A204.1 (cell line): ENCODE results near the gene KRT6C.
"Not testable (repeated sequence)": the region's sequence is repeated elsewhere in the genome, so short reads cannot be mapped to it uniquely, and the experiment has no call there.

ENCODE experiments used
- FAIRE-seq: peaks from 2 replicates; lab custom pipeline; 2012; peaks lifted over from hg19 to GRCh38; lab: Jason Lieb, UNC

Gene KRT6C

GRCh38 chr12:52473768-52474167, at the start of gene KRT6C:
Gene KRT6C, minus strand, starts transcription at chr12:52473805. Its CDS starts 68 bp downstream, at chr12:52473737.
- no peak for FAIRE-seq

GRCh38 chr12:52522346-52523011, 48.9 kb upstream of the KRT6C start:
- FAIRE-seq, result no peak

- FAIRE-seq, result no peak
Observed at GRCh38 chr12:52521568-52522266, 48.1 kb upstream of the KRT6C start.

DNA sequence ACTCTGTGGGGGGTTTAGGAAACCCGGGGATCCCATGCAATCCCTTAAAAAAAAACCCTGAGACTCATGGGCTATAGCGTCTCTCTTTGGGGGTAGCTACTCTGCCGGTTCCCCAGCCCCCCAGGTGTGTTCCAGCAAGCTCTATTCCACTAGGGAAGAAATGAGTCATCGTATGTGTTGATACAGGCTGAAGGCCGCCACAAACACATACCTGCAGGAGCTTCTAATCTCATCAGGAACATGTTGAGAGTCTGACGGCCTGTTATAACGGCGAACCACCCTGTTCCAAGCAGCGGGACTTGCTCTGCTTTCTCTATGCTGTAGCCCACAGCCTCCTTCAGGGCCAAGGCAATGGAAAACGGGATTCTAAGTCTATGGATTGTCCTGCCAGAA, 47.6 kb upstream of the KRT6C start:
- FAIRE-seq, result no peak

GRCh38 chr12:52519826-52520662, 46.4 kb upstream of the KRT6C start, which contains the start of gene KRT5:
Gene KRT5, minus strand, starts transcription at chr12:52520394. Its CDS starts 98 bp downstream, at chr12:52520296.
- FAIRE-seq, result no peak

DNA sequence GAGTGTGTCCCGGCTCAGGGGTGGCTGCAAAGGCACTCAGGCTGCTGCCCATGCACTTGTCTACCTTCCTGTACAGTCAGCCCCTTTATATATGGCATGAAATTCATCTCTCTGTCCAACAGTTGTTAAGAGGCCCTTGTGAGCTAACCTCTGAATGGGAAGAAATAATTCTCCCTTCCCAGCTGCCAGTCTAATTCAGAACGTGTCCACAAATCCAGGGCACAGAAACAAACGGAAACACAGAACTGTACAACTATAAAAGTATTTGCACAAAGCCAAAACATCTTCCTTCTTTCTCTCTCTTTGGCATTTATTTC, 45.7 kb upstream of the KRT6C start:
- FAIRE-seq, result no peak

- FAIRE-seq, result no peak
Observed at GRCh38 chr12:52518574-52519386, 45.2 kb upstream of the KRT6C start.

GRCh38 chr12:52517888-52518287, 44.3 kb upstream of the KRT6C start:
- no peak for FAIRE-seq

DNA sequence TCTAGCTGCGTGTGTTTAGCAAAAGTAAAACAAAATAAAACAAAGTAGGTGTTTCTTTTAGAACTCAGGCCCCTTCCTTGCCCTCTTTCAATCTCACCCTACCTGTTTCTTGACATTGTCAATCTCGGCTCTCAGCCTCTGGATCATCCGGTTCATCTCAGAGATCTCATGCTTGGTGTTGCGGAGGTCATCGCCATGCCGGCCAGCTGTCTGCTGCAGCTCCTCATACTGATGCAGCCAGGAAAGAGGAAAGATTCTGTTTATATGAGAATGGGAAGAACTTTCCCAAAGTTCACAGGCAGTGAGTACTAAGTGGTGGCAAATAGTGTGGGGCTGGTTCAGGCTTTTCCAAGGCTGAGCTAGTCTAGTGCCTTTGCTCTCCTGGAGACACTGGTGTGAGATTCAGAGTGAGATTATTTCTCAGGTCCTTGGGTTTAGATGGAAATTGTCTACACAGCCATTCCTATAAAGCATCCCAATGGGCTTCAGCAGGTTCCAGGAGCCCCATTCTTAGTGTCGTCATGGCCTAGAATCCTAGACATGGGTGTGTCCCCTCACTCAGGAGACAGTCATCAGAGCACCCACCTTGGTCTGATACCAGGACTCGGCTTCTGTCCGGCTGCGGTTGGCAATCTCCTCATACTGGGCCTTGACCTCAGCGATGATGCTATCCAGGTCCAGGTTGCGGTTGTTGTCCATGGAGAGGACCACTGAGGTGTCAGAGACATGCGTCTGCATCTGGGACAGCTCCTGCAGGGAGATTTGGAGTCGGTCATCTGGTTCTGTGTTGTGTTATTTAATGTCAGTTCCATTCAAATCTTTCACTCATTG, 43.6 kb upstream of the KRT6C start:
- no peak for FAIRE-seq

GRCh38 chr12:52515927-52516831, 42.6 kb upstream of the KRT6C start:
- no peak for FAIRE-seq

- FAIRE-seq, result no peak
Observed at GRCh38 chr12:52515319-52515646, 41.7 kb upstream of the KRT6C start.

DNA sequence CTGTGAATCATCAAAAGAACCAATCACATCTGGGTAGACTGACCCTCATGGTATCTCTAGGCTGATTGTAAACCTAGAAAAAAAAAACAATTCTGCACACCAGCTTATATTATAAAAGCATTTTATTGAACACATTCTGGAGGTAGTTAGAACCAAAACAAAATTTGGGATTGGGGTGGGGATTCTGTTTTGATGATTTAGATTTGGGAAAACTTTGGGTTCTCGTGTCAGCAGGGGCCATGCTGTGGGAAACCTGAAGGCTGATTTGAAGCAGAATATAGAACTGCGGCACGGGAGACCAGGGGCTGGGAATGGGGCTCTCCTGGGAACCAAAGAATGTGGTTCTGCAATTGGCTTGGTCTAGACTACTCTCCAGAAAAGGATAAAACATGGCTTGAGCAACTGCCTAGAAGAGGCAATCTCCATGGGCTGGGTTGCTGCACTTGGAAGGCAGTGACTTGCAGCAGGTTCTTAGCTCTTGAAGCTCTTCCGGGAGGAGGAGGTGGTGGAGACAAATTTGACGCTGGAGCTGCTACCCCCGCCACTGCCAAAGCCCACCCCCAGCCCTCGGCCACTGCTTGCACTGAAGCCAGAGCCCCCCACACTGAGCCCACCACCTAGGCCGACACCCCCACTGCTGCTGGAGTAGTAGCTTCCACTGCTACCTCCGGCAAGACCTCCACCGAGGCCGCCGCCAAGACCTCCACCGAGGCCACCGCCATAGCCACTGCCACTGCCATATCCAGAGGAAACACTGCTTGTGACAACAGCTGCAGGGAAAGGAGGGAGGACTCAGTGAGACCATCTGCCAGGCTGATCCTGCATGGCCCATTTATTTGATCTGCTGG, 41.1 kb upstream of the KRT6C start:
- FAIRE-seq, result no peak

- no peak for FAIRE-seq
Observed at GRCh38 chr12:52513736-52514135, 40.1 kb upstream of the KRT6C start.

- no peak for FAIRE-seq
Observed at GRCh38 chr12:52508211-52508610, 34.6 kb upstream of the KRT6C start.

DNA sequence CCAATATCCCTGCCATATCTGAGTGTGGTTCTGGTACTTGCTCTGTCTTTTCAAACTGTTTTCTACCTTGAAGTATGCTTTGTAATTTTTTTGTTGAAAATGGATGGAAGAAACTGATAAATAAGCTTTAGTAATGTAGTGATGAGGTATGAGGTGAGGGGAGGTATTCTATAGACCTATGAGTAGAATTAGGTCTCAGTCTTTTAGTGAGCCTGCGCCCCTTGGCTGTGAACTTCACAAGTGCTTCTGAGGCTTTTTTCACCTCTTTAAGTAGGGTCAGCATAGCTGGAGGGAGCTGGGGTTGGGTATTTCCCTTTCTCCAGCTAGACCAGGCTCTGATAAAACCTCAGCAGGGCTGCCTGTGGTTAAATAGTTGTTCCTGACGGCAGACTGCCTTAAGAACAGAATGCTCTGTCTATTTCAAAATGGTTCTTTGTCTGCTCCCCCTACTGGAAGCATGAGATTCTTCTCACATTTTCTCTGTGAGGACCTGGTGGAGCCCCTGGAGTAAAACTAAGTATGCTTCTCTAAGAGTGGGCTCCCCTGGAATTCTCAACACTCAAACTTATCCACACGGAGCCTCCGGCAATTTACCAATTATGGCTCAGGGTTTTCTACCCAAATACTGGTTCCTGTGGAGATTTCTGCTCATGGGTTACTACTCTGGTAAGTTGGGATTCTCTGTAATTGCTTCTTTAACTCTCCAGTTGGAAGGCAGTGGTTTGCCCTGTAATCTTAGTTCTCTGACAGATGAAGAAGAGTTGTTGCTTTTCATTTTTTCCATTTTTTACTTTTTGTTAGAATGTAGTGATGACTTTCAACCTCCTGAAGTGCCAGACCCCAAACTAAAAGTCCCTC, 33.5 kb upstream of the KRT6C start:
- no peak for FAIRE-seq

GRCh38 chr12:52502877-52503276, 29.3 kb upstream of the KRT6C start:
- no peak for FAIRE-seq

- FAIRE-seq, result no peak
Observed at GRCh38 chr12:52501490-52501889, 27.9 kb upstream of the KRT6C start.

DNA sequence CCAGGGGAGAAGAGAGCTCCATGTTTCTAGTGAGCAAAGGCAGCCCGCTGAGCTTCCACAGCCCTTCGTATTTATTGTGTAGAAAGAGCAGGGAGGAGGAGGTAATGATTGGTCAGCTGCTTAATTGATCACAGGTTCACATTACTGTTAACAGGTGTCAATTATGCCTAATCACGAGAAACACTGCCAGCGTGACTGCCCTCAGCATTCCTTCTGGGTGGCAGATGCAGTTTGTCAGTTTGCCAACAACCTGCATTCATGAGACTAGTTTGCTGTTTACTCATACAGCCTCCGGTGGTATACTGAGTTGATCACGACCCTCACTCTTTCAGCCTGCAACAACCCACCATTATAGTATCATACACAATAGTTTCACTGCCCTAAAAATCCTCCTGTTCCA, 27.0 kb upstream of the KRT6C start:
- not testable (repeated sequence) for FAIRE-seq
